GM12864 (cell line): ENCODE measurements around the gene RPEL1.
"Not testable (repeated sequence)": the region's sequence is repeated elsewhere in the genome, so short reads cannot be mapped to it uniquely, and the experiment has no call there.

Experiments used
- DNase-seq: peaks from one replicate; pipeline ENCODE4 v3.0.0-alpha.2; 2011; ENCODE audit warnings: low read depth
- H3K4me3 ChIP-seq: 2 replicates; pipeline ENCODE4 v1.5.1; 2011; ENCODE audit warnings: mild to moderate bottlenecking, low read depth, low read length, control low read depth
- CTCF ChIP-seq: IDR thresholded peaks from 2 replicates; pipeline ENCODE4 v1.5.1; 2011; ENCODE audit warnings: low read depth, mild to moderate bottlenecking, moderate library complexity, low read length, control low read depth, inconsistent platforms; ENCODE audit errors: missing control alignments

The RPEL1 gene

GRCh38 chr10:103203466-103203865 lies 42.2 kb upstream of the RPEL1 start:
- no peak for DNase-seq
- H3K4me3 ChIP-seq: no peak overlapping the region
- TF ChIP-seq CTCF: no peak

- no peak for DNase-seq
Measured at GRCh38 chr10:103204353-103205255, 41.1 kb upstream of the RPEL1 start.

GRCh38 chr10:103205401-103205800 lies 40.3 kb upstream of the RPEL1 start:
- H3K4me3 ChIP-seq, DNase-seq: not testable (repeated sequence)

More at GRCh38 chr10:103204353-103205255, 41.1 kb upstream of the RPEL1 start:
- H3K4me3 ChIP-seq: no peak overlapping the region
- TF ChIP-seq CTCF: no peak

GRCh38 chr10:103206715-103207114 lies 39.0 kb upstream of the RPEL1 start:
- H3K4me3 ChIP-seq, DNase-seq: not testable (repeated sequence)

- DNase-seq: no peak
- TF ChIP-seq CTCF: no peak
- H3K4me3 ChIP-seq: no peak overlapping the region
Measured at GRCh38 chr10:103207141-103207540, 38.5 kb upstream of the RPEL1 start.

- not testable (repeated sequence) for DNase-seq, H3K4me3 ChIP-seq
Measured at GRCh38 chr10:103207643-103208042, 38.0 kb upstream of the RPEL1 start.

GRCh38 chr10:103210262-103210661 lies 35.4 kb upstream of the RPEL1 start:
- not testable (repeated sequence) for H3K4me3 ChIP-seq, DNase-seq

GRCh38 chr10:103215601-103216000 lies 30.1 kb upstream of the RPEL1 start:
- no peak for DNase-seq
- H3K4me3 ChIP-seq: no peak overlapping the region
- TF ChIP-seq CTCF: no peak

- H3K4me3 ChIP-seq: not testable (repeated sequence)
Measured at GRCh38 chr10:103216362-103216761, 29.3 kb upstream of the RPEL1 start.

GRCh38 chr10:103224133-103224532 lies 21.6 kb upstream of the RPEL1 start:
- no peak for DNase-seq
- no peak for TF ChIP-seq CTCF
- no peak overlapping the region for H3K4me3 ChIP-seq

More at GRCh38 chr10:103216362-103216761, 29.3 kb upstream of the RPEL1 start:
- not testable (repeated sequence) for DNase-seq

GRCh38 chr10:103224721-103225120 lies 21.0 kb upstream of the RPEL1 start:
- DNase-seq, H3K4me3 ChIP-seq: not testable (repeated sequence)
